GM10266 (cell line): ENCODE data around the gene ZBTB47.

Experiments
- DNase-seq: peaks from one replicate; pipeline ENCODE4 v3.0.0; 2012; ENCODE audit errors: extremely low spot score
- TF ChIP-seq, protein P1 (sequence below): IDR thresholded peaks from 2 replicates; pipeline ENCODE4 v1.5.1; 2012; ENCODE audit warnings: mild to moderate bottlenecking, low read depth; ENCODE audit not compliant: control insufficient read depth, insufficient read depth; ENCODE audit errors: missing control alignments

ZBTB47 gene

DNA sequence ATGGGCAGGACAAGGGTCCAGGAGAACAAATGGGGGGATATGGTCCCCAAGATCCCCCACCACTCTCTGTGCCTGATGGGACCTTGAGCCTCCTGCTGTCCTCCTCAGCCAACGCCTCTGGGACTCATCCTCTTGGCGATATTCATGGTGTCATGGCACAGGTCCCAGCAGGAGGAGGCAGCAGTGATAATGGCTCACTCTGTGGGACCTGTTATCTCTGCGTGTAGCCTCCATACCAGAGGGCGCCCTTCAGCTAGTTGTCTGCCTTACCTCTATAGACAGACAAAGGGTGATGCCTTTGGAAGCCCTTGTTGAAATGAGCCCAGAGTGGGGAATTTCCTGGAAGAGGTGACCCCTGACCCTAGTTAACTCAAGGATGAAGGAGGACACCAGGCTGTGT lies 7.4 kb downstream of the ZBTB47 start:
- DNase-seq = no peak
- TF ChIP-seq, protein P1, sequence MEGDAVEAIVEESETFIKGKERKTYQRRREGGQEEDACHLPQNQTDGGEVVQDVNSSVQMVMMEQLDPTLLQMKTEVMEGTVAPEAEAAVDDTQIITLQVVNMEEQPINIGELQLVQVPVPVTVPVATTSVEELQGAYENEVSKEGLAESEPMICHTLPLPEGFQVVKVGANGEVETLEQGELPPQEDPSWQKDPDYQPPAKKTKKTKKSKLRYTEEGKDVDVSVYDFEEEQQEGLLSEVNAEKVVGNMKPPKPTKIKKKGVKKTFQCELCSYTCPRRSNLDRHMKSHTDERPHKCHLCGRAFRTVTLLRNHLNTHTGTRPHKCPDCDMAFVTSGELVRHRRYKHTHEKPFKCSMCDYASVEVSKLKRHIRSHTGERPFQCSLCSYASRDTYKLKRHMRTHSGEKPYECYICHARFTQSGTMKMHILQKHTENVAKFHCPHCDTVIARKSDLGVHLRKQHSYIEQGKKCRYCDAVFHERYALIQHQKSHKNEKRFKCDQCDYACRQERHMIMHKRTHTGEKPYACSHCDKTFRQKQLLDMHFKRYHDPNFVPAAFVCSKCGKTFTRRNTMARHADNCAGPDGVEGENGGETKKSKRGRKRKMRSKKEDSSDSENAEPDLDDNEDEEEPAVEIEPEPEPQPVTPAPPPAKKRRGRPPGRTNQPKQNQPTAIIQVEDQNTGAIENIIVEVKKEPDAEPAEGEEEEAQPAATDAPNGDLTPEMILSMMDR = peak; percentile 11

- DNase-seq = no peak
- TF ChIP-seq, protein P1 = no peak
Measured at GRCh38 chr3:42661593-42662022, 8.1 kb downstream of the ZBTB47 start.

DNA sequence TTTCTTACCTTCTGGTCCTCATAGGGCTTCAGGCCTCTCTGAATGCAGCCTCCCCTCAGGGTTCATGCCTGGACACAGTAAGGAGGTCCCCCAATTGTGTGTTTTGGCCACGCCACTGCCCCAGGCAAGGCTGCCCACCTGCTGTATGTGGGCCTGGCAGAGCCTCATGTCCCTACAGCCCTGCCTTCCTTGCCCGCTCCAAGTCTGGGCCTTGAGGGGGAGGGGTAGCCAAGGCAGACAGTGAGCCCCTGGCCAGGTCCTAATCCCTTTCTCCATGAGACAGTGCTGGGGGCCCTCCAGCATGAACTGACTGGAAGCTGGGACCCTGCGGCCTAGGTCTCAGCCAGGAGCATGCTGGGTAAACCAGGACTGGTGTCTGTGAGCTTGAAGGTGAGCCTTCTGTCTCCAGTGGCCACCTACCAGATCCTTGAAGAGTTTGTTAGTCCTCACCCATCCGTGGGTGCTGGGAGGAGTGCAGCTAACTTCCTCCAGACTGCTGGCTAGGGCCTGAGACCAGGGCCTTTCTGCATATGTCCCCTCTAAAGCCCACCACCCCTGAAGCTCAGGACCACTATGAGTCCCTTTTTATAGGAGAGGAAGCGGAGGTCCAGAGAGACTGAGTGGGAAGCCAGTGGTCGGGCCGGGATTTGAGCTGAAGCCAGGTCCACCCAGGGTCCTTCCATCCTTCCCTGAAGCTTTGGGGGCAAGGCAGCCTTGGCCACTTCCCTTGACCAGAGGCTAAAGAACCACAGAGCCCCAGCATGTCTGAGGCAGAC lies 8.7 kb downstream of the ZBTB47 start:
- DNase-seq = no peak
- TF ChIP-seq, protein P1 = no peak

DNA sequence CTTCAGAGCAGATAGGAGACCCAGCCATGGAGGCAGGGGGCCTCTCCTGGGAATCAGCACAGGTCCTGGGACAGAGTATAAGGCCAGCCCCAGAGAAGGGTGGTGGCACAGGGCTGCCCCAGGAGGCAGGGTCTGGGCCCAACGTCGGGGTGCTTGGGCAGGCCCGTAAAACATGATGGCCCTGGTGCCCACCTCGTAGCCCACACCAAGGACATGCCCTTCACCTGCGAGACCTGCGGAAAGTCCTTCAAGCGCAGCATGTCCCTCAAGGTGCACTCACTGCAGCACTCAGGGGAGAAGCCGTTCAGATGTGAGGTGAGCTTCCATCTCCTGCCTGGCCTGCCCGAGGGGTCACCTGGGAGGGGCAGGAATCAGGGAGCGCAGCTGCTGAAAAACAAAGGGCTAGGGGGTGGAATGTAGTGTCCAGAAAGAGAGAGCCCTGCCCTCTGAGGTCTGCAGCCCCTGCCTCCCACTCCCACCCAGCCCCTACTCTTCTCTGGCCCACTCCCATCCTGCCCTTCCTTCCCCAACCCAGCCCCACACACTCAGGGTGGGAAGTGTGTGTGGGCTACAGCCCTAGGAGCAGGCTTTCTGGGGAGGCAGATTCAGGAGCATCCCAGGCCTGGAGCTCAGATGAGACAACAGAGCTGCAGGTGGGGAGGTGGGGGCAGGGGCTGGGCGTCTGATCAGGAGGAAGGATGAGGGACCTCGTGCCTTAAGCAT lies 9.5 kb downstream of the ZBTB47 start:
- TF ChIP-seq, protein P1 = no peak
- DNase-seq = no peak

DNA sequence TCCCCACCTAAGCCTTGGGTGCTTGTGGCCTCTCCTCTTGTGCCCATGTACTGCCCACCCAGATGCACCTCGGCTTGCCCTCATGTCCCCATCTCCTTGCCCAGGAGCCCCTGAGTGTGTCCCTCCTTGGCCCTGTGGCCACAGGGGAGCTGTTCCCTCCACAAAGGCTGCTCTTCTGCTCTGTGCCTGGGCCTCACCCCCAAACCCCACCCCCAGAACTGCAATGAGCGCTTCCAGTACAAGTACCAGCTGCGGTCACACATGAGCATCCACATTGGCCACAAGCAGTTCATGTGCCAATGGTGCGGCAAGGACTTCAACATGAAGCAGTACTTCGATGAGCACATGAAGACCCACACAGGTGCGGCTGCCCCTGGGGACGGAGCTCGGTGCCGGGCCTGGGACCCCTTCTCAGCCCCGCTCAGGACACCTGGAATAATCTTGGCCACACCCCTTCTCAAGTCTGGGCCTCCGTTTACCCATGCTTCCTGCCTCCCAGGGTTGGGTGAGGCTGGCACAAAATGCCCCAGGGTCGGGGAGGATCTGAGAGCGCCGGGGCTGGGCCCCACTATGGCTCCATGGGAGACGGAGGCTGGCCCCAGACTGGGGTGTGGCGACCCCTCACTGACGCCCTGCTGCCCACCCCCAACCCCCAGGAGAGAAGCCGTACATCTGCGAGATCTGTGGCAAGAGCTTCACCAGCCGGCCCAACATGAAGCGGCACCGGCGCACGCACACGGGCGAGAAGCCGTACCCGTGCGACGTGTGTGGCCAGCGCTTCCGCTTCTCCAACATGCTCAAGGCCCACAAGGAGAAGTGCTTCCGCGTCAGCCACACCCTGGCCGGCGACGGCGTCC lies 10.3 kb downstream of the ZBTB47 start:
- TF ChIP-seq, protein P1 = no peak
- DNase-seq = no peak

GRCh38 chr3:42664438-42664803 lies 10.9 kb downstream of the ZBTB47 start:
- TF ChIP-seq, protein P1 = no peak

More at GRCh38 chr3:42664438-42664803, 10.9 kb downstream of the ZBTB47 start:
- peak; percentile 24 for DNase-seq
